Measurements from ENCODE around the gene RTN4RL1.
A peak's percentile ranks its signal among the peaks of the same experiment; 100 is the strongest.

DNA sequence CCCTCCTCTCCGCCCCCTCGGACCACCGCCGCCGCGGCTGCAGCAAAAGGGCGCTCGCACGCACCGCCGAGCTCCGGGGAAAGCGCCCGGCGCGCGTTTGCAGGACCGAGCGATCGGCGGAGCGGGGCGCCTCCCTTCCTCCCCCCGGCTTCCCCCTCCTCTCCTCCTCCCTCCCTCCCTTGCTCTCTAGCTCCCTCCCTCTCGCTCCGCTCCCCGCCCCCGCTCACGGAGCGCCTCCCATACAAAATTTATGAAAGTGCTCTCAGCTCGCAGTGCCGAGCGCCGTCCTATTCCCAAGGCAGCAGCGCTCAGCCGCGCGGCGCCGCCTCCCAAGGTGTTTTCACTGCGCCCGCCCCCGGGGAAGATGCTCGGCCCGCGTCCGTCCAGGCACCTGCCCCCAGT is at the start of gene RTN4RL1:
- TF ChIP-seq CTCF (IDR thresholded peaks at IDR 0.05) (no peak), POLR2A (IDR thresholded peaks at IDR 0.05) (peak in 2 of 4 donors; percentile 0 to 44), EP300 (IDR thresholded peaks at IDR 0.05) (no peak)
